ENCODE measurements around the gene SGSM1. TPM values are rescaled to one million over a fixed set of nuclear protein-coding genes. Genes with fewer than 3 reads are reported as not detected.

SGSM1 gene
- total RNA-seq, 1 donor from 2014 or later = 0.75 TPM

GRCh38 chr22:24928322-24928721 is 122.3 kb downstream of the SGSM1 start:
- Mint-ChIP-seq H3K9me3 (no peaks in the 10 kb centered on the region), H3K27me3 (ENCODE audit: low read depth) (peaks cover 6% of the 10 kb centered on the region), H3K27ac (ENCODE audit: unreplicated experiment) (no peak overlapping the region), H3K4me1 (no peaks in the 10 kb centered on the region), H3K4me3 (no peak overlapping the region), H3K36me3 (ENCODE audit: low read depth) (no peaks in the 10 kb centered on the region)
- TF ChIP-seq CTCF (conservative IDR thresholded peaks at IDR 0.05) = no peak
- no peak for DNase-seq (ENCODE audit: low read depth, low spot score)

GRCh38 chr22:24930678-24931077 is 124.7 kb downstream of the SGSM1 start:
- no peak for DNase-seq (ENCODE audit: low read depth, low spot score)
- Mint-ChIP-seq H3K4me3 (no peak overlapping the region), H3K4me1 (peaks cover 5% of the 10 kb centered on the region), H3K27me3 (ENCODE audit: low read depth) (peaks cover 6% of the 10 kb centered on the region), H3K27ac (ENCODE audit: unreplicated experiment) (no peak overlapping the region), H3K36me3 (ENCODE audit: low read depth) (no peaks in the 10 kb centered on the region), H3K9me3 (no peaks in the 10 kb centered on the region)
- TF ChIP-seq CTCF (conservative IDR thresholded peaks at IDR 0.05) = no peak

GRCh38 chr22:24935771-24936483 is 129.9 kb downstream of the SGSM1 start:
- no peak for DNase-seq (ENCODE audit: low read depth, low spot score)
- peaks cover 3% of the 10 kb centered on the region for H3K27me3 Mint-ChIP-seq (ENCODE audit: low read depth)
- no peak overlapping the region for H3K4me3 Mint-ChIP-seq
- TF ChIP-seq CTCF (conservative IDR thresholded peaks at IDR 0.05) = no peak
- no peaks in the 10 kb centered on the region for H3K36me3 Mint-ChIP-seq (ENCODE audit: low read depth)
- H3K4me1 Mint-ChIP-seq = peaks cover 5% of the 10 kb centered on the region
- no peak overlapping the region for H3K27ac Mint-ChIP-seq (ENCODE audit: unreplicated experiment)
- no peaks in the 10 kb centered on the region for H3K9me3 Mint-ChIP-seq

GRCh38 chr22:24937114-24937513 is 131.1 kb downstream of the SGSM1 start:
- Mint-ChIP-seq H3K4me3 (no peak overlapping the region), H3K27ac (ENCODE audit: unreplicated experiment) (no peak overlapping the region), H3K27me3 (ENCODE audit: low read depth) (no peaks in the 10 kb centered on the region), H3K9me3 (no peaks in the 10 kb centered on the region), H3K4me1 (peaks cover 5% of the 10 kb centered on the region), H3K36me3 (ENCODE audit: low read depth) (no peaks in the 10 kb centered on the region)
- DNase-seq (ENCODE audit: low read depth, low spot score) = peak; percentile 10
- TF ChIP-seq CTCF (conservative IDR thresholded peaks at IDR 0.05) = peak; percentile 46

GRCh38 chr22:24938741-24939341 is 132.8 kb downstream of the SGSM1 start:
- peak; percentile 86 for TF ChIP-seq CTCF (conservative IDR thresholded peaks at IDR 0.05)
- DNase-seq (ENCODE audit: low read depth, low spot score) = peak; percentile 38
- peaks cover 5% of the 10 kb centered on the region for H3K4me1 Mint-ChIP-seq
- no peak overlapping the region for H3K4me3 Mint-ChIP-seq
- H3K27ac Mint-ChIP-seq (ENCODE audit: unreplicated experiment) = no peak overlapping the region
- H3K27me3 Mint-ChIP-seq (ENCODE audit: low read depth) = no peaks in the 10 kb centered on the region
- H3K36me3 Mint-ChIP-seq (ENCODE audit: low read depth) = no peaks in the 10 kb centered on the region
- no peaks in the 10 kb centered on the region for H3K9me3 Mint-ChIP-seq
